Testis (tissue), 3 donors: ENCODE data around the gene TRAK1. TPM values are rescaled to one million over a fixed set of nuclear protein-coding genes. Genes with fewer than 3 reads are reported as not detected.

Source experiments
- DNase-seq: peaks from one replicate; pipeline ENCODE4 v3.0.0-alpha.2; 2019
- H3K27ac ChIP-seq, 2 donors: fragments of 200-600 bp; sonication (generic); one replicate each; pipeline ENCODE4 v1.5.1; 2019
- H3K27me3 ChIP-seq: fragments of 200-600 bp; sonication (generic); one replicate; pipeline ENCODE4 v1.5.1; 2019
- H3K36me3 ChIP-seq: fragments of 200-600 bp; sonication (generic); one replicate; pipeline ENCODE4 v1.5.1; 2017; ENCODE audit warnings: low read depth; ENCODE audit errors: missing control alignments
- H3K4me1 ChIP-seq: fragments of 200-600 bp; sonication (generic); one replicate; pipeline ENCODE4 v1.5.1; 2019
- H3K4me3 ChIP-seq, 2 donors: fragments of 200-600 bp; sonication (generic); one replicate each; pipeline ENCODE4 v1.5.1; 2017 to 2019
- H3K9me3 ChIP-seq: fragments of 200-600 bp; sonication (generic); one replicate; pipeline ENCODE4 v1.5.1; 2017
- CTCF ChIP-seq, 3 experiments: fragments of 450-650 bp in 2 of 3; fragments of 200-600 bp in 1 of 3; sonication (generic) in 1 of 3; IDR thresholded peaks; one replicate each; pipeline ENCODE4 v1.5.1; 2016 to 2019; ENCODE audit warnings: antibody characterized with exemption in 3 of 3, mild to moderate bottlenecking in 2 of 3, moderate library complexity in 1 of 3
- POLR2A ChIP-seq: fragments of 450-650 bp; IDR thresholded peaks from one replicate; pipeline ENCODE4 v1.6.1; 2017; ENCODE audit warnings: antibody characterized with exemption, mild to moderate bottlenecking, moderate library complexity
- WGBS, 2 donors: methylation state at CpG; one replicate each; pipeline ENCODE4 v1.1.5; 2018; 5-methylcytosine and 5-hydroxymethylcytosine counted together
- intact Hi-C: fragments of 100-400 bp; cut with DNase I; formaldehyde crosslinking; loops from one replicate; pipeline ENCODE4 v1.15.1; 2023; ENCODE audit warnings: low total_unique reads
- polyA plus RNA-seq: library from polyadenylated mRNA; stranded (reverse); fragments of 350-450 nt; fragmentation: Illumina TruSeq; extraction: RNeasy Lipid Tissue Mini Kit (QIAGEN cat#74804); gene quantifications from one replicate; pipeline ENCODE4 v1.2.3, GENCODE V29; 2014; ENCODE audit warnings: low read depth, low replicate concordance; ENCODE audit not compliant: insufficient read depth
- total RNA-seq, 2 donors: library from RNA; depleted of rRNA; stranded (reverse); fragments of >200 nt; gene quantifications; one replicate each; pipeline ENCODE4 v1.2.3, GENCODE V29; 2016

TRAK1 gene
- total and polyA plus RNA-seq, 3 donors from 2014 or later = 32.0 to 95.9 (median 94.1) TPM

GRCh38 chr3:42190701-42191442, 99.7 kb downstream of the TRAK1 start:
- Histone ChIP-seq H3K9me3 (no peaks in the 10 kb centered on the region), H3K4me1 (peaks cover 8% of the 10 kb centered on the region), H3K36me3 (no peaks in the 10 kb centered on the region), H3K27me3 (no peaks in the 10 kb centered on the region), H3K4me3 (no peak overlapping the region), H3K27ac (no peak overlapping the region)
- intact Hi-C loops = no loop called here
- peak; percentile 85 for DNase-seq
- TF ChIP-seq POLR2A (no peak), CTCF (IDR thresholded peaks at IDR 0.05) (peak; percentile 75 to 88 (median 80))
- WGBS, 2 donors = 52 to 60% methylated on average over 11 of the region's 11 CpGs

- H3K9me3 ChIP-seq = no peaks in the 10 kb centered on the region
- TF ChIP-seq POLR2A (no peak), CTCF (IDR thresholded peaks at IDR 0.05) (peak in 1 of 3 experiments; percentile 22)
- 75 to 85% methylated on average over 4 of the region's 4 CpGs for WGBS, 2 donors
- no peaks in the 10 kb centered on the region for H3K27me3 ChIP-seq
- no peak overlapping the region for H3K27ac ChIP-seq
- intact Hi-C loops = no loop called here
- DNase-seq = no peak
- no peaks in the 10 kb centered on the region for H3K36me3 ChIP-seq
- no peak overlapping the region for H3K4me3 ChIP-seq
- H3K4me1 ChIP-seq = peaks cover 8% of the 10 kb centered on the region
Measured at GRCh38 chr3:42191443-42191747, 100.2 kb downstream of the TRAK1 start.

- no peaks in the 10 kb centered on the region for H3K9me3 ChIP-seq
- H3K36me3 ChIP-seq = no peaks in the 10 kb centered on the region
- peaks cover 8% of the 10 kb centered on the region for H3K4me1 ChIP-seq
- no peaks in the 10 kb centered on the region for H3K27me3 ChIP-seq
- no peak overlapping the region for H3K4me3 ChIP-seq
- WGBS, 2 donors = 84 to 87% methylated on average over 8 of the region's 8 CpGs
- TF ChIP-seq CTCF (IDR thresholded peaks at IDR 0.05) = no peak
- intact Hi-C loops = no loop called here
- H3K27ac ChIP-seq = no peak overlapping the region
- DNase-seq = no peak
Measured at GRCh38 chr3:42192334-42193200, 101.4 kb downstream of the TRAK1 start.

GRCh38 chr3:42194943-42195510, 103.9 kb downstream of the TRAK1 start:
- Histone ChIP-seq H3K9me3 (no peaks in the 10 kb centered on the region), H3K4me1 (peaks cover 5% of the 10 kb centered on the region), H3K27me3 (no peaks in the 10 kb centered on the region), H3K36me3 (no peaks in the 10 kb centered on the region), H3K4me3 (no peak overlapping the region), H3K27ac (no peak overlapping the region)
- intact Hi-C loops = no loop called here
- DNase-seq = no peak
- WGBS, 2 donors = 89 to 90% methylated on average over 7 of the region's 7 CpGs
- TF ChIP-seq CTCF (IDR thresholded peaks at IDR 0.05) (no peak), POLR2A (no peak)
